Osteocyte (in vitro differentiated cells): ENCODE measurements around the gene TM4SF20. TPM values are rescaled to one million over a fixed set of nuclear protein-coding genes. Genes with fewer than 3 reads are reported as not detected.
A peak's percentile ranks its signal among the peaks of the same experiment; 100 is the strongest.

ENCODE experiments used
- DNase-seq: peaks from one replicate; pipeline ENCODE4 v3.0.0; 2021; ENCODE audit warnings: mixed read lengths; ENCODE audit not compliant: unreplicated experiment; ENCODE audit errors: extremely low spot score
- H3K27ac Mint-ChIP-seq: one replicate; pipeline ENCODE4 v1.8.0; 2021; ENCODE audit warnings: mild to moderate bottlenecking, mixed read lengths; ENCODE audit not compliant: unreplicated experiment
- H3K27me3 Mint-ChIP-seq: one replicate; pipeline ENCODE4 v1.8.0; 2021; ENCODE audit warnings: mixed read lengths; ENCODE audit not compliant: unreplicated experiment
- H3K36me3 Mint-ChIP-seq: one replicate; pipeline ENCODE4 v1.8.0; 2021; ENCODE audit warnings: mixed read lengths; ENCODE audit not compliant: unreplicated experiment
- H3K4me1 Mint-ChIP-seq: one replicate; pipeline ENCODE4 v1.8.0; 2021; ENCODE audit warnings: mixed read lengths; ENCODE audit not compliant: unreplicated experiment
- H3K4me3 Mint-ChIP-seq: one replicate; pipeline ENCODE4 v1.8.0; 2021; ENCODE audit warnings: mild to moderate bottlenecking, moderate library complexity, mixed read lengths; ENCODE audit not compliant: unreplicated experiment
- H3K9me3 Mint-ChIP-seq: one replicate; pipeline ENCODE4 v1.8.0; 2021; ENCODE audit warnings: mixed read lengths; ENCODE audit not compliant: unreplicated experiment
- CTCF ChIP-seq: fragments of 200-600 bp; sonication (generic); IDR thresholded peaks from 2 replicates; pipeline ENCODE4 v1.5.0; 2021; ENCODE audit warnings: antibody characterized with exemption, mild to moderate bottlenecking, moderate library complexity
- total RNA-seq: library from RNA; stranded (reverse); gene quantifications from 2 replicates; pipeline ENCODE4 v1.2.1, GENCODE V29; 2021

The TM4SF20 gene
- total RNA-seq, 1 donor from 2014 or later: not detected

GRCh38 chr2:227370791-227371312 is 8.3 kb downstream of the TM4SF20 start:
- peaks cover 9% of the 10 kb centered on the region for H3K4me1 Mint-ChIP-seq
- no peaks in the 10 kb centered on the region for H3K9me3 Mint-ChIP-seq
- no peak overlapping the region for H3K27ac Mint-ChIP-seq
- no peak overlapping the region for H3K4me3 Mint-ChIP-seq
- no peaks in the 10 kb centered on the region for H3K27me3 Mint-ChIP-seq
- no peak for TF ChIP-seq CTCF
- DNase-seq: no peak
- H3K36me3 Mint-ChIP-seq: no peaks in the 10 kb centered on the region

- Mint-ChIP-seq H3K4me3 (no peak overlapping the region), H3K36me3 (no peaks in the 10 kb centered on the region), H3K9me3 (no peaks in the 10 kb centered on the region), H3K27ac (no peak overlapping the region), H3K4me1 (peaks cover 9% of the 10 kb centered on the region), H3K27me3 (no peaks in the 10 kb centered on the region)
- no peak for DNase-seq
- no peak for TF ChIP-seq CTCF
Measured at GRCh38 chr2:227370092-227370491, 9.0 kb downstream of the TM4SF20 start.

- Mint-ChIP-seq H3K4me3 (no peak overlapping the region), H3K36me3 (no peaks in the 10 kb centered on the region)
Measured at GRCh38 chr2:227368574-227368973, 10.5 kb downstream of the TM4SF20 start.

GRCh38 chr2:227367427-227367795 is 11.7 kb downstream of the TM4SF20 start:
- Mint-ChIP-seq H3K9me3 (no peaks in the 10 kb centered on the region), H3K4me3 (no peak overlapping the region), H3K4me1 (peaks cover 15% of the 10 kb centered on the region), H3K27me3 (no peaks in the 10 kb centered on the region), H3K27ac (no peak overlapping the region), H3K36me3 (no peaks in the 10 kb centered on the region)
- TF ChIP-seq CTCF: no peak
- DNase-seq: no peak

More at GRCh38 chr2:227368574-227368973, 10.5 kb downstream of the TM4SF20 start:
- Mint-ChIP-seq H3K27me3 (no peaks in the 10 kb centered on the region), H3K4me1 (peaks cover 15% of the 10 kb centered on the region), H3K27ac (no peak overlapping the region), H3K9me3 (no peaks in the 10 kb centered on the region)
- DNase-seq: no peak
- TF ChIP-seq CTCF: no peak

- TF ChIP-seq CTCF: no peak
- no peak overlapping the region for H3K4me3 Mint-ChIP-seq
- H3K27me3 Mint-ChIP-seq: no peaks in the 10 kb centered on the region
- no peaks in the 10 kb centered on the region for H3K9me3 Mint-ChIP-seq
- DNase-seq: no peak
- H3K36me3 Mint-ChIP-seq: no peaks in the 10 kb centered on the region
- H3K4me1 Mint-ChIP-seq: peaks cover 15% of the 10 kb centered on the region
- H3K27ac Mint-ChIP-seq: peak overlapping the region; percentile 53
Measured at GRCh38 chr2:227366769-227367426, 12.2 kb downstream of the TM4SF20 start.
